ENCODE data around the gene GDI2.

- TF ChIP-seq POLR2AphosphoS5 (IDR thresholded peaks at IDR 0.05; ENCODE audit: borderline replicate concordance, low read depth, low read length) (no peak), EZH2 (IDR thresholded peaks at IDR 0.05) (no peak), FOXP2 (optimal IDR thresholded peaks at IDR 0.05; ENCODE audit: control extremely low read depth, extremely low read length, insufficient read depth) (no peak)
Measured at GRCh38 chr10:5858811-5859210, 45.6 kb upstream of the GDI2 start.

All from SK-N-MC (cell line).